Right kidney (tissue), 1 donor: ENCODE results near the gene KCTD8.

Experiments
- DNase-seq: peaks from one replicate; pipeline ENCODE4 v3.0.0-alpha.2; 2016

The KCTD8 gene

DNA sequence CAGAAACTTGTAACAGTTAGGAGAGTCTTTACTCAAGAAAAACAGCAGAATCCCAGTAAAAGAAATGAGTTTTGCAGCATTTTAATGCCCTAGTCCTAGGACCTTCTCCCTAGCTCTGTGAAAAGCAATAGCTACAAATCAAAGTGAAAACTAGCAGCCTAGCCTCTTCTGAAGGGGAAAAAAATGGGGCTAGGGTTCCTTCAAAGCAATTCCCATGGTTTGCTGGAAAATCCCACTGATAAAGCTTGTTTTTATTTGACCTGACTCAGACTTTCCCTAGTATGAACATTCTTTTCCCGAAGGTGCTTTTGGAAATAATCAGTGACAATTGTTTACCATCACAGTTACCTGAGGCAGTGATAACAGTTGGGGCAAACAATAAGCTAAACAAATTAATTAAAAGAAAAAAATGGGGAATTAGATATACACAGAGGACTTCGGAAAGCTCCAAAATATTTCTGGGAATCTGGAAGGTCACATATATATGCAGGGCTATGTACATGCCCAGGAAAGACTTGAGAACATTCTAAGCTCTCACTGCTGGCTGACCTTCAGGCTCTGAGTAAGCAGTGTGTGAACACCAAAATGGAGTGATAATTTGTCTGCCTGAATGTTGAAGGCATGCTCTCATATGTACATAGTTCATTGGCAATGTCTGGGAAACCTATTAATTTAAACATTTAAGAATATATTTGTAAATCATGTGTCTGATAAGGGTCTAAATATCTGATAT lies 285.9 kb downstream of the KCTD8 start:
- no peak for DNase-seq

DNA sequence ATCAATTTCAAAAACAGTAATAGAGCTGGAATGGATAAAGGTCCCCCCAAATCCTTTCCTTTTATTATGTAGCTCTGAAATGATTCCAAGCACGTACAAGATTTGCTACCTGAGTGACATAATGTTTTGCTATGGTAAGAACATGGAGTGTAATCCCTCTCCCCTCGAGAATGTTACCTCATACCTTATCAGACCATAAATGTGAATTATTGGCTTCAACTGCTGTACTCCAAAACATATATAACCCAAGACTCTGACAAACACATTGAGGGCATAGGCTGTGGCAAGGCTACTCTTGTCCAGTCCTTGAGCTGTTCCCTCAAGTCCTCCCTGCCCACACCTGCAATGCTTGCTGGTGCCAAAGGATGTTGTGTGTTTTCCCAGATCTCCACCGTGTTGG lies 286.9 kb downstream of the KCTD8 start:
- DNase-seq = no peak

DNA sequence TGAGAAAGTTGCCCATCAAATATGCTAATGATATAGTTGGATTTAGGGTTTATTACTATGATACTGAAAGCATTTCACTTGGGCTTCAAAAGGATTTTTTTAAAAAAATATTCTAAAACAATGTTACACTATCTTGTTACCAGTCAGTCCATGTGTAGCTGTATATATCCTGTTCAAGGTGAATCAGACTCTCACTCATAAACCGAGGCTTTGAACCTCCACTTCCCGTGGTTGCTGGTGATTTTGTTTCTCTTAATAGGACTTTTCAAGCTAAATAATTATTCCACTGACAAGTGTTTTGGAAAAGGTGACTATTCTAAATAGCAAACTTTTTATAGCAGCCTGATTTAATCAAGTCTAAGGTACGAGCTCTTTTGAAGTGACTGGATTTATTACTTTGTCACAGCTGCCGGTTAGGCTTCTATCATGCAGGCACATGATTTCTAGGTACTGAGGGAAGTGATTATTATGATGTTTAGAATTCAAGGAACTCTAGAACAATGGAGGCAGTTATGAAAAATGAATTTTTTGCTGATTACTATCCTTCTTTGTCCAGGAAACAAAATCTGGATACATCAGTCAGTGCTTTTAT lies 287.7 kb downstream of the KCTD8 start:
- no peak for DNase-seq

DNA sequence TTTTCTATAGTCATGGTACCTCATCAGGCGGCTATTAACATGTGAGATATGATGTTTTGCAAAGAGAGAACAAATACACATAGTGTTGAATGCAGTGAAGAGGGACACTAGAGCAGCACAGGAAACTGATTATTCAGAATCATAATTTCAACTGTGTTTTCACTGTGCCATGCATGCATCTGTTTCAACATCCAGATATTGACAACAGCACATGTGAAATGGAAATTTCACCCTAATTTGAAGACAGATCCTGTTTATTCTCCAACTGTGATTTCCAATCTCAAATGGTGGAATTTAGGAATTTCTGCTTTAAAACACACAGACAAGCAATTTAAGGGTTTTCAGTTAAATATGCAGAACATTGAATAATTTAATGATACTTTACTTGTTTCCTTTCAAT lies 288.6 kb downstream of the KCTD8 start:
- no peak for DNase-seq

DNA sequence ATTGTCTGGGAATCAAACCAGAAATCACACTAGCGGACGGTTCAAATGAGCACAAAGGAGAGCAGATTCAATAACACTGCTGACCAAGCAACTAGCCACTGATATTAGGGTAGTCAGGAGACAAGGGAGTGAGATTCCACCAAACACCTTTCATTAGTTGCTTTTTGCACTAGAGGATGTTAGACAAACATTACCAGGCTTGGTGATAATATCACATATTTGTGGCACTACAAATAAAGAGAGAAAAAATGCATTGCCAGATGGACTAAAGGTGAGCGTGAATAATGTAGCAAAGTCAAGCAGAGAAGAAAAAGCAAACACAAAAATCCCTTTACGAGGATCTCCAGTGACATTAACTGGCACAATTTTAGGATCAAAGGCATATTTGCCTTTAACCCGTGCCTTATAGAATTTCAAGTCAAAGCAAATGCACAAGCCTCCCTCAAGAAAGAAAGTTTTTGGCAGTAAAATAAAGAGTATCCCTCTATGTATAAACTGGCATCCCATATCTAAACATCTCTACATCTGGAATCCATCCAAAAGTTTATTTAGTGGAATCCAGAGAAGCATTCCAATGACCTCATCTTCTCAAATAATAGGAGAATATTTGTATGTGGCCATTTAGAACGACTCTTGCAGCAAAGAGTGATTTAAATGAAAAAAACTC lies 290.9 kb downstream of the KCTD8 start:
- peak; percentile 11 for DNase-seq

DNA sequence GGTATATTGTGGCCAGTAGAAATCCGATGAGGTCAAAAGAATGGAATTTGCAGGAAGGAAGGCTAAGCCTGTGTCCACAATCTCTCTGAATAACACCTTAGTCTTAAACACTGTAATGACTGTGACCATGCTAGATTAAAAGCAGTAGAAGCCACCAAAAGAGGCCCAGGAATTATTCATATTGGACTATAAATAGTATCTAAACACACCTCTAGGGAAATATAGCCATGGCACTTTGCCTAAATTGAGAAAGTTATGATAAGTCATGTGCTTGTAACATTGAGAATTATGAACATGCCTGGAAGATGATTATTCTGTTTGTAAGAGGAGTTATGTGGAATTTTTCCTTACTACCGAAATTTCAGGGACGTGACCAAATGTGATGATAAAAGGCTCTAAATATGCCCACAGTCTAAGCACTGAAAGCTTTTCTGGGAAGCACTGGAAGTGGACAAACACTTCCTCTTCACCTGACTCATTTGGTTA lies 298.5 kb downstream of the KCTD8 start:
- DNase-seq = no peak

DNA sequence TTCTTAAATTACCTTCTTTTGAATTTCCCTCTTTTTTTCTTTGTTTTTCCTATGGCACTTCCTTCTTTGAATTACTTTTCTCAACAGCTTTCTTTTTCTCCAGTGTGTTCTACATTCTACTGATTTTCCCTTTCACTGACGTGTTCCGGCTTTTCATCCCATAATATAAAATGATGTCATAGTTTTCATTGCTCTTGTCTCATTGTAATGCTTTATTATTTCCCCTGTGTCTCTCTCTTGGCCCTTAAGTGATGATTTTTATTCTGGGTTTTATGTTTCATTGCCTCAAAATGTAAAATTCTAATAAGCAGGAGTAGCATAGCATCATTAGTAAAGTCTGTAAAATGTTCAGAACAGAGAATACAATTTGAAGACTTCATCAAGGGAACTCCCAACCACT lies 299.3 kb downstream of the KCTD8 start:
- DNase-seq = no peak

DNA sequence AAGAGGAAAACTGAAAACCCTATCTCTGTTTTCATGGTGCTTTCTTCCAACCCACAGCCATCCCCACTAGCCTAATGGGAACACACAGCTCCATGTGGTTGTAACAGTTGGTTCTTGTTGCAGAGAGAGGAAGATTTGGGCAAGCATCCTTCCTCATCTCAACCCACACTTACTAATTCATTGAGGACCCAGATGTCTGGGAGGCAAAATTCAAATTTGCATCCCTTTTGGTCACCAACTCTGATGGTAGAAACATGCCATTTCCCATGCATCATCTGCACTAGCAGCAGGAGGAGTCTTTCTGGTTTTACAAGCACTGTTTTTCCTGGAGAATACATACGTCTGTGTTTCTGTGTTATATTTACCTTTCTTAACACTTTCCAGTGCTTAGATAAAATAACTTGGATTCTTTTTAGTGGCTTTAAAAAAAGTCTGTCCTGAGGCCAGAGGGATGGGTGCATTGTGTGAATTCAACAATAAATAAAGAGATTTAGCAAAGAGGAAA lies 301.0 kb downstream of the KCTD8 start:
- no peak for DNase-seq

DNA sequence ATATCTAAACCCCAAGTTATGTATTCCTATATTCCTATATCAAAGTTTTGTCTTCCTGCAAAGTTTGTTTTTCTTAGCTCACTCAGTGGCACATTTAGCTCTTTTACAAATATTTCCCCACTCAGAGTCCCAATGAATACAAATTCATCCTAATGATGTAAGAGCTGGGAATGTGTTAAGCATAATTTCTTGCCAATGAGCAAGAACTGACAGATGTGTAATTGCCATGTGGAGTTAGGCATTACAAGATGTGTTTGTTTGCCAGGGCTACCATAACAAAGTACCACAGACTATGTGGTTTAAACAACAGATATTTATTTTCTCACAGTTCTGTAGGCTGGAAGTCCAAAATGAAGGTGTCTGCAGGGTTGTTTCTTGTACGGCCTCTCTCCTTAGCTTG lies 302.1 kb downstream of the KCTD8 start:
- DNase-seq = no peak

DNA sequence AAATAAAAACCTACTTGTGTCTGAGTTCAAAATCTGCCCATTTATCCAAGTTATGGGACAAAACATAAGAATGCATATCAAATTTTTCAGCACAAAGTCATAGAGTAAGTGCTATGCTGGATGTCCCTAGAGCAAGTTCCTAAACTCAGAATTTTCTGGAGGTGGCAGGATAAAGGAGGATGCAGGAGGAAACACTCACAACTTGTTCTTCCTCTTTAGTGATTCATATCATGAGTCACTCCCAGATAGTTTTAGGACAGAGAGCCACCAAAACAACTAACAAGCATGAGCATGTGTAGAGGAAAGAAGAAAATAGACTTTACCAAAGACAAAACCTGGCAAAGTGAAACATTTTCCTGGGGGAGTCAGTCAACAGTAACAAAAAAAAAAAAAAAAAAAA lies 302.7 kb downstream of the KCTD8 start:
- DNase-seq = no peak

DNA sequence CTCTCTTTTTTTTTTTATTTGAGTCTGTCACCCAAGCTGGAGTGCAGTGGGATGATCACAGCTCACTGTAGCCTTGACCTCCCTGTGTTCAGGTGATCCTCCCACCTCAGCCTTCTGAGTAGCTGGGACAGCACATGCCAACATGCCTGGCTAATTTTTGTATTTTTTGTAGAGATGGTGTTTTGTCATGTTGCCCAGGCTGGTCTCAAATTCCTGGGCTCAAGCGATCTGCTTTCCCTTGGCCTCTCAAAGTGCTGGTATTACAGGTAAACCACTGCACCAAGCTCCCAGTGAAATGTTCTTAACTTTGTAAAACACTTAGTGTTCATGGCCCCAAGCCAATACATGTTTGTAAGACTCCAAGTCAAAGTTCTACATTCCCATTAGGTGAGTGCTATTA lies 316.1 kb downstream of the KCTD8 start:
- DNase-seq = no peak
